ENCODE data around the gene USP30. TPM values are rescaled to one million over a fixed set of nuclear protein-coding genes. Genes with fewer than 3 reads are reported as not detected.

The USP30 gene
- total RNA-seq, 1 experiment from 2014 or later: 4.0 TPM

DNA sequence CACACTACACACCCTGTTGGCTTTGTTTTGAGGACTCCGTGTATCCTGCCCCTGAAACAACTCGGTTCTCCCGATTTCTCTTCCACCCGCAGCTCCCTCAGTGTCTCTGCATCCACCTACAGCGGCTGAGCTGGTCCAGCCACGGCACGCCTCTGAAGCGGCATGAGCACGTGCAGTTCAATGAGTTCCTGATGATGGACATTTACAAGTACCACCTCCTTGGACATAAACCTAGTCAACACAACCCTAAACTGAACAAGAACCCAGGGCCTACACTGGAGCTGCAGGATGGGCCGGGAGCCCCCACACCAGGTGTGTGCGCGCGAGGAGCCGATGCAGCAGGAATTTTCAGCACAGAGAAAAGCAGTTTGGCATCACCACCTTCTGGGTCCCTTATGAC, 30.4 kb downstream of the USP30 start:
- Mint-ChIP-seq H3K4me3 (ENCODE audit: unreplicated experiment) (no peak overlapping the region), H3K27ac (ENCODE audit: low read depth, unreplicated experiment) (no peak overlapping the region), H3K4me1 (ENCODE audit: insufficient read depth, unreplicated experiment) (no peaks in the 10 kb centered on the region), H3K36me3 (ENCODE audit: insufficient read depth, unreplicated experiment) (peaks cover 39% of the 10 kb centered on the region), H3K27me3 (ENCODE audit: insufficient read depth, unreplicated experiment) (no peaks in the 10 kb centered on the region), H3K9me3 (ENCODE audit: unreplicated experiment) (no peaks in the 10 kb centered on the region)
- BruUV-seq (replicated peaks): no TSS peak
- ChIA-PET CTCF (interaction anchor here (1.3 kb wide), 1 partner anchor 10 kb away, joined by 4 read pairs; no protein-coding TSS in a partner anchor), POLR2A (no interaction called here)
- intact Hi-C loops (cut with micrococcal nuclease): no loop called here
- TF ChIP-seq, protein P1, sequence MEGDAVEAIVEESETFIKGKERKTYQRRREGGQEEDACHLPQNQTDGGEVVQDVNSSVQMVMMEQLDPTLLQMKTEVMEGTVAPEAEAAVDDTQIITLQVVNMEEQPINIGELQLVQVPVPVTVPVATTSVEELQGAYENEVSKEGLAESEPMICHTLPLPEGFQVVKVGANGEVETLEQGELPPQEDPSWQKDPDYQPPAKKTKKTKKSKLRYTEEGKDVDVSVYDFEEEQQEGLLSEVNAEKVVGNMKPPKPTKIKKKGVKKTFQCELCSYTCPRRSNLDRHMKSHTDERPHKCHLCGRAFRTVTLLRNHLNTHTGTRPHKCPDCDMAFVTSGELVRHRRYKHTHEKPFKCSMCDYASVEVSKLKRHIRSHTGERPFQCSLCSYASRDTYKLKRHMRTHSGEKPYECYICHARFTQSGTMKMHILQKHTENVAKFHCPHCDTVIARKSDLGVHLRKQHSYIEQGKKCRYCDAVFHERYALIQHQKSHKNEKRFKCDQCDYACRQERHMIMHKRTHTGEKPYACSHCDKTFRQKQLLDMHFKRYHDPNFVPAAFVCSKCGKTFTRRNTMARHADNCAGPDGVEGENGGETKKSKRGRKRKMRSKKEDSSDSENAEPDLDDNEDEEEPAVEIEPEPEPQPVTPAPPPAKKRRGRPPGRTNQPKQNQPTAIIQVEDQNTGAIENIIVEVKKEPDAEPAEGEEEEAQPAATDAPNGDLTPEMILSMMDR (IDR thresholded peaks at IDR 0.05; ENCODE audit: unreplicated experiment): no peak
- no peak for DNase-seq (ENCODE audit: unreplicated experiment)

DNA sequence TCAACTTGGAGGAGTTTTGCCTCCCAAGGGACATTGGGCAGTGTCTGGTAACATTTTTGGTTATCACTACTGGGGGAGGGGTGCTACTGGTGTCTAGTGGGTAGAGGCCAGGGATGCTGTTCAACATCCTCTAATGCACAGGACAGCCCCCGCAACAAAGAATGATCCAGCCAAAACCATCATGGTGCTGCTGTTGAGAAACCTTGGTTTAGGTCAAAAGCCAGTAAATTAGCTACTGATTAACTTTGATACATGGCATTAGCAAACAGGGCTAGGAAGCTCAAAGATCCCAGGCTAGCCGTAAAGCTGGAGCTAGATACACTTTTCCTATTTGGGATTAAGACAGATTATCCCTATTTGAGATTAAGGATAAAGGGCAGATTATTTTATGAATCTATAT, 32.0 kb downstream of the USP30 start:
- CTCF ChIA-PET: interaction anchor here (1.0 to 1.3 kb wide), 2 partner anchors 8 to 27 kb away, joined by 3 read pairs; partner anchors contain the start of gene ALKBH2
- H3K9me3 Mint-ChIP-seq (ENCODE audit: unreplicated experiment): no peaks in the 10 kb centered on the region
- no peak overlapping the region for H3K4me3 Mint-ChIP-seq (ENCODE audit: unreplicated experiment)
- intact Hi-C loops (cut with micrococcal nuclease): no loop called here
- BruUV-seq (replicated peaks): no TSS peak
- POLR2A ChIA-PET: no interaction called here
- H3K27me3 Mint-ChIP-seq (ENCODE audit: insufficient read depth, unreplicated experiment): no peaks in the 10 kb centered on the region
- peaks cover 49% of the 10 kb centered on the region for H3K36me3 Mint-ChIP-seq (ENCODE audit: insufficient read depth, unreplicated experiment)
- H3K27ac Mint-ChIP-seq (ENCODE audit: low read depth, unreplicated experiment): no peak overlapping the region
- TF ChIP-seq, protein P1 (IDR thresholded peaks at IDR 0.05; ENCODE audit: unreplicated experiment): no peak
- no peak for DNase-seq (ENCODE audit: unreplicated experiment)
- H3K4me1 Mint-ChIP-seq (ENCODE audit: insufficient read depth, unreplicated experiment): peaks cover 5% of the 10 kb centered on the region

DNA sequence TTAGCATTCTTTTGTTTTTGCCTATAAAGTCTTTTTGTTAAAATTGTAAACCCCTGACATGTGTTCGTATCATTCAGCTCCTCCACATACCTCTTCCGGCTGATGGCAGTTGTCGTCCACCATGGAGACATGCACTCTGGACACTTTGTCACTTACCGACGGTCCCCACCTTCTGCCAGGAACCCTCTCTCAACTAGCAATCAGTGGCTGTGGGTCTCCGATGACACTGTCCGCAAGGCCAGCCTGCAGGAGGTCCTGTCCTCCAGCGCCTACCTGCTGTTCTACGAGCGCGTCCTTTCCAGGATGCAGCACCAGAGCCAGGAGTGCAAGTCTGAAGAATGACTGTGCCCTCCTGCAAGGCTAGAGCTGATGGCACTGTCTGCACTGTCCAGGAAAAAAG, 33.2 kb downstream of the USP30 start:
- TF ChIP-seq, protein P1 (IDR thresholded peaks at IDR 0.05; ENCODE audit: unreplicated experiment): no peak
- no peak overlapping the region for H3K27ac Mint-ChIP-seq (ENCODE audit: low read depth, unreplicated experiment)
- H3K9me3 Mint-ChIP-seq (ENCODE audit: unreplicated experiment): no peaks in the 10 kb centered on the region
- peaks cover 5% of the 10 kb centered on the region for H3K4me1 Mint-ChIP-seq (ENCODE audit: insufficient read depth, unreplicated experiment)
- no peak for DNase-seq (ENCODE audit: unreplicated experiment)
- intact Hi-C loops (cut with micrococcal nuclease): no loop called here
- no TSS peak for BruUV-seq (replicated peaks)
- peaks cover 56% of the 10 kb centered on the region for H3K36me3 Mint-ChIP-seq (ENCODE audit: insufficient read depth, unreplicated experiment)
- ChIA-PET CTCF (interaction anchor here (1.0 kb wide), 1 partner anchor 26 kb away, joined by 3 read pairs; no protein-coding TSS in a partner anchor), POLR2A (no interaction called here)
- H3K27me3 Mint-ChIP-seq (ENCODE audit: insufficient read depth, unreplicated experiment): no peaks in the 10 kb centered on the region
- no peak overlapping the region for H3K4me3 Mint-ChIP-seq (ENCODE audit: unreplicated experiment)

DNA sequence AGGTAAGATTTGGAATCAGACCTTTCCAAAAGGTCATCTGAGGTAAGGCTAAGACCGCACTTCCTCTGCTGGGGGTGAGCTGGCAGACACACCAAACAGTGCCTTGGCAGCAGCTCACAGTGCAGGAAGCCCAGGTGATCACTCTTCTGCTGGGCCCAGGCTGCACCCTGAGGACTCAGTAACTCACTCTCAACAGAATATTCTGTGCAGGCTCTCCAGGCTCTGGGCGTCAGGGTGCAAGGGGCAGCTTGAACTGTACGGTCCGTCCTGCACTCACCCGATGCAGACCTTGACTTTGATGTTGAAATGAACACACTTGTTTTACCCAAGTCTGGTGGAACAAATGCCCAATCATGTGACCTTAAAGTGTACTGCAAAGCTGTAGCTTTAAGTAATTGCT, 34.9 kb downstream of the USP30 start:
- peaks cover 65% of the 10 kb centered on the region for H3K36me3 Mint-ChIP-seq (ENCODE audit: insufficient read depth, unreplicated experiment)
- ChIA-PET POLR2A (interaction anchor here (0.7 to 2.6 kb wide), 4 partner anchors 10 to 35 kb away, joined by 3 to 7 read pairs (median 4); partner anchors contain the start of gene USP30), CTCF (interaction anchor here (0.6 to 1.3 kb wide), 6 partner anchors 45 to 574 kb away, joined by 3 to 4 read pairs (median 3); no protein-coding TSS in a partner anchor)
- TF ChIP-seq, protein P1 (IDR thresholded peaks at IDR 0.05; ENCODE audit: unreplicated experiment): no peak
- no peak overlapping the region for H3K4me3 Mint-ChIP-seq (ENCODE audit: unreplicated experiment)
- H3K27me3 Mint-ChIP-seq (ENCODE audit: insufficient read depth, unreplicated experiment): no peaks in the 10 kb centered on the region
- DNase-seq (ENCODE audit: unreplicated experiment): no peak
- no peak overlapping the region for H3K27ac Mint-ChIP-seq (ENCODE audit: low read depth, unreplicated experiment)
- no TSS peak for BruUV-seq (replicated peaks)
- no peaks in the 10 kb centered on the region for H3K9me3 Mint-ChIP-seq (ENCODE audit: unreplicated experiment)
- peaks cover 13% of the 10 kb centered on the region for H3K4me1 Mint-ChIP-seq (ENCODE audit: insufficient read depth, unreplicated experiment)
- intact Hi-C loops (cut with micrococcal nuclease): no loop called here
